B cell (primary cell): ENCODE data around the gene CENPO. TPM values are rescaled to one million over a fixed set of nuclear protein-coding genes. Genes with fewer than 3 reads are reported as not detected.

Experiments used
- ATAC-seq: fragments of 200-7000 bp; cut with Tn5 transposase; one replicate; pipeline ENCODE4 v1.10.0; 2021; ENCODE audit warnings: low read depth, mild to moderate bottlenecking, moderate number of reproducible peaks, moderate library complexity
- CTCF ChIA-PET: fragments of 350-600 bp; sonication (Branson Sonifier 250); formaldehyde crosslinking; loops from one replicate; lab custom pipeline; 2021; ENCODE audit warnings: antibody characterized with exemption, inconsistent platforms; lab: Charles Lee
- POLR2A ChIA-PET: fragments of 350-600 bp; sonication (Branson Sonifier 250); formaldehyde crosslinking; loops from one replicate; lab custom pipeline; 2021; ENCODE audit warnings: antibody characterized with exemption; lab: Charles Lee
- DNase-seq: peaks from one replicate; pipeline ENCODE4 v3.0.0; 2013
- H2AFZ ChIP-seq: 2 replicates; pipeline ENCODE4 v1.6.1; 2012; ENCODE audit warnings: mild to moderate bottlenecking, low read depth, low read length; ENCODE audit not compliant: insufficient read depth, poor library complexity, severe bottlenecking
- H3K27ac ChIP-seq, 2 donors: 1 replicate in 1 of 2; 2 replicates in 1 of 2; pipeline ENCODE4 v1.5.1; 2012 to 2013; ENCODE audit warnings: low read length in 2 of 2, mild to moderate bottlenecking in 2 of 2, moderate library complexity in 1 of 2
- H3K27me3 ChIP-seq, 4 experiments: fragments of 200-600 bp in 1 of 4; sonication (generic) in 1 of 4; replicated peaks in 1 of 4; 1 replicate in 2 of 4; 2 replicates in 2 of 4; pipeline versions ENCODE4 v1.6.1 to v1.7.0; 2013 to 2016; ENCODE audit warnings: low read length in 3 of 4, mild to moderate bottlenecking in 2 of 4, mixed read lengths in 1 of 4, moderate library complexity in 1 of 4; ENCODE audit not compliant: insufficient read depth in 4 of 4, control insufficient read depth in 3 of 4; ENCODE audit errors: control extremely low read depth in 1 of 4
- H3K36me3 ChIP-seq, 2 experiments: replicated peaks in 1 of 2; 1 replicate in 1 of 2; 2 replicates in 1 of 2; pipeline versions ENCODE4 v1.6.1 to v1.7.1; 2013; ENCODE audit warnings: low read length in 1 of 2; ENCODE audit not compliant: insufficient read depth in 2 of 2, control insufficient read depth in 1 of 2; ENCODE audit errors: control extremely low read depth in 1 of 2, extremely low read depth in 1 of 2
- H3K4me1 ChIP-seq, 2 donors: fragments of 200-600 bp in 1 of 2; sonication (generic) in 1 of 2; 1 replicate in 1 of 2; 2 replicates in 1 of 2; pipeline versions ENCODE4 v1.5.1 to v1.6.1; 2013 to 2017; ENCODE audit warnings: low read length in 2 of 2; ENCODE audit not compliant: control insufficient read depth in 2 of 2, insufficient read depth in 2 of 2
- H3K4me2 ChIP-seq: replicated peaks from 2 replicates; pipeline ENCODE3; 2012; ENCODE audit warnings: mild to moderate bottlenecking, low read depth, low read length; ENCODE audit not compliant: poor library complexity, severe bottlenecking
- H3K4me3 ChIP-seq, 5 experiments: fragments of 200-600 bp in 1 of 5; sonication (generic) in 1 of 5; 1 replicate in 3 of 5; 2 replicates in 2 of 5; pipeline versions ENCODE4 v1.5.1 to v1.7.0; 2011 to 2016; ENCODE audit warnings: low read length in 4 of 5, mild to moderate bottlenecking in 4 of 5, low read depth in 2 of 5, control low read depth in 1 of 5, moderate library complexity in 1 of 5; ENCODE audit not compliant: insufficient read depth in 1 of 5; ENCODE audit errors: control extremely low read depth in 1 of 5, extremely low read depth in 1 of 5
- H3K79me2 ChIP-seq: fragments of 200-600 bp; sonication (generic); one replicate; pipeline ENCODE4 v1.6.0; 2016; ENCODE audit warnings: low read length; ENCODE audit not compliant: control insufficient read depth, insufficient read depth
- H3K9ac ChIP-seq: fragments of 200-600 bp; sonication (generic); 2 replicates; pipeline ENCODE4 v1.6.1; 2017; ENCODE audit warnings: mild to moderate bottlenecking, low read length, moderate library complexity
- H3K9me3 ChIP-seq, 3 donors: one replicate each; pipeline versions ENCODE4 v1.6.1 to v1.7.1; 2013; ENCODE audit warnings: low read length in 2 of 3; ENCODE audit not compliant: control insufficient read depth in 2 of 3, insufficient read depth in 1 of 3; ENCODE audit errors: control extremely low read depth in 1 of 3
- H4K20me1 ChIP-seq: 2 replicates; pipeline ENCODE4 v1.6.0; 2012; ENCODE audit warnings: mild to moderate bottlenecking, low read length; ENCODE audit not compliant: insufficient read depth, control insufficient read depth, poor library complexity, severe bottlenecking
- H3K27ac Mint-ChIP-seq: one replicate; pipeline ENCODE4 v1.8.0; 2021; ENCODE audit warnings: mixed read lengths
- H3K27me3 Mint-ChIP-seq: one replicate; pipeline ENCODE4 v1.8.0; 2021; ENCODE audit warnings: mixed read lengths
- H3K4me1 Mint-ChIP-seq: one replicate; pipeline ENCODE4 v1.8.0; 2021; ENCODE audit warnings: mixed read lengths
- H3K4me3 Mint-ChIP-seq: one replicate; pipeline ENCODE4 v1.8.0; 2021; ENCODE audit warnings: mixed read lengths
- H3K9me3 Mint-ChIP-seq: one replicate; pipeline ENCODE4 v1.8.0; 2022; ENCODE audit warnings: mixed read lengths; ENCODE audit not compliant: insufficient read depth
- CTCF ChIP-seq: fragments of 200-600 bp; IDR thresholded peaks from one replicate; pipeline ENCODE4 v1.8.0; 2022; ENCODE audit warnings: antibody characterized with exemption, mild to moderate bottlenecking
- EZH2 ChIP-seq: IDR thresholded peaks from 2 replicates; pipeline ENCODE4 v1.6.1; 2012; ENCODE audit warnings: borderline replicate concordance, low read depth, mild to moderate bottlenecking, moderate library complexity, low read length; ENCODE audit not compliant: insufficient read depth, poor library complexity, severe bottlenecking
- WGBS: methylation state at CpG from one replicate; pipeline ENCODE4 v1.1.5; 2013; ENCODE audit warnings: missing lambda C conversion rate; ENCODE audit not compliant: insufficient coverage; 5-methylcytosine and 5-hydroxymethylcytosine counted together
- intact Hi-C: fragments of 100-400 bp; cut with micrococcal nuclease; formaldehyde crosslinking; loops from one replicate; pipeline ENCODE4 v1.10.0; 2022
- polyA plus RNA-seq: library from polyadenylated mRNA; depleted of rRNA; stranded (reverse); fragments of >200 nt; gene quantifications from 2 replicates; pipeline ENCODE4 v1.2.3, GENCODE V29; 2012
- total RNA-seq, 2 donors: library from RNA; stranded (reverse); fragments of 120-200 nt in 1 of 2; gene quantifications; 1 replicate in 1 of 2; 2 replicates in 1 of 2; pipeline versions ENCODE4 v1.2.3 to v1.2.4, GENCODE V29; 2013 to 2022

Gene CENPO
- total and polyA plus RNA-seq, 2 donors (not counting 1 experiment from before 2014, with no cell fraction given) = 4.5 to 10.4 TPM

- Histone ChIP-seq H3K4me2 (peak overlapping the region; percentile 63), H4K20me1 (no peaks in the 10 kb centered on the region), H3K9ac (peak overlapping the region; percentile 2), H3K9me3 (peaks cover 0 to 10% (median 6%) of the 10 kb centered on the region in 3 donors), H2AFZ (peak overlapping the region; percentile 19), H3K4me3 (peak overlapping the region in 4 of 5 experiments; percentile 27 to 44 (median 29)), H3K27ac (peak overlapping the region; percentile 51 to 74), H3K36me3 (peaks cover 0 to 3% of the 10 kb centered on the region in 2 experiments), H3K79me2 (peaks cover 3% of the 10 kb centered on the region), H3K4me1 (peaks cover 23 to 27% of the 10 kb centered on the region in 2 donors), H3K27me3 (peaks cover 0 to 42% (median 23%) of the 10 kb centered on the region in 4 experiments)
- DNase-seq = peak; percentile 87
- intact Hi-C loops = loop anchor here (1.0 to 2.0 kb wide), 2 partner anchors 8 to 295 kb away; partner anchors contain the start of genes CENPO, NCOA1 and PTRHD1
- ChIA-PET POLR2A (interaction anchor here (0.7 to 0.8 kb wide), 3 partner anchors 11 to 663 kb away, joined by 3 to 6 read pairs (median 3); partner anchors contain the start of gene PFN4), CTCF (no interaction called here)
- no peak for TF ChIP-seq EZH2
- TF ChIP-seq CTCF = no peak
- Mint-ChIP-seq H3K27ac (peak overlapping the region; percentile 92), H3K4me3 (peak overlapping the region; percentile 76), H3K27me3 (peaks cover 16% of the 10 kb centered on the region), H3K4me1 (peaks cover 25% of the 10 kb centered on the region), H3K9me3 (no peaks in the 10 kb centered on the region)
- ATAC-seq = peak; percentile 97
- WGBS = 2% methylated on average over 6 of the region's 6 CpGs
These were observed 7.4 kb upstream of the CENPO start for GRCh38 chr2:24785671-24786321.

GRCh38 chr2:24787532-24787931 is 5.7 kb upstream of the CENPO start:
- Mint-ChIP-seq H3K27me3 (peaks cover 5% of the 10 kb centered on the region), H3K27ac (peak overlapping the region; percentile 79), H3K4me3 (no peak overlapping the region), H3K9me3 (no peaks in the 10 kb centered on the region), H3K4me1 (peaks cover 30% of the 10 kb centered on the region)
- Histone ChIP-seq H3K4me1 (peaks cover 28 to 35% of the 10 kb centered on the region in 2 donors), H3K9me3 (peaks cover 0 to 10% (median 6%) of the 10 kb centered on the region in 3 donors), H3K27ac (no peak overlapping the region), H3K9ac (no peak overlapping the region), H3K4me3 (no peak overlapping the region), H3K4me2 (no peak overlapping the region), H3K36me3 (peaks cover 0 to 3% of the 10 kb centered on the region in 2 experiments), H3K27me3 (peaks cover 0 to 29% (median 15%) of the 10 kb centered on the region in 4 experiments), H4K20me1 (no peaks in the 10 kb centered on the region), H2AFZ (no peak overlapping the region), H3K79me2 (peaks cover 11% of the 10 kb centered on the region)
- TF ChIP-seq EZH2 (no peak), CTCF (no peak)
- ATAC-seq (no peak), DNase-seq (no peak)
- intact Hi-C loops = no loop called here
- POLR2A ChIA-PET = interaction anchor here (0.7 kb wide), 1 partner anchor 1092 kb away, joined by 3 read pairs; no protein-coding TSS in a partner anchor
- CTCF ChIA-PET = no interaction called here
- 100% methylated on average over 2 of the region's 2 CpGs for WGBS
